Smooth muscle cell (in vitro differentiated cells): ENCODE results near the gene IRF7. TPM values are rescaled to one million over a fixed set of nuclear protein-coding genes. Genes with fewer than 3 reads are reported as not detected.

Experiments used
- DNase-seq: peaks from one replicate; lab custom pipeline; 2025; ENCODE audit not compliant: unreplicated experiment; lab: John Stamatoyannopoulos, UW
- H2AFZ ChIP-seq: fragments of 200-600 bp; sonication (generic); 2 replicates; pipeline ENCODE4 v1.6.0; 2016; ENCODE audit warnings: antibody characterized with exemption, low read depth, mild to moderate bottlenecking
- H3F3A ChIP-seq: fragments of 200-600 bp; sonication (generic); 2 replicates; pipeline ENCODE4 v1.6.0; 2017; ENCODE audit warnings: antibody characterized with exemption, low read depth
- H3K27ac ChIP-seq: fragments of 200-600 bp; sonication (generic); 2 replicates; pipeline ENCODE4 v1.5.1; 2016; ENCODE audit warnings: low read depth, mild to moderate bottlenecking
- H3K27me3 ChIP-seq: fragments of 200-600 bp; sonication (generic); 2 replicates; pipeline ENCODE4 v1.6.1; 2016; ENCODE audit warnings: low read depth, mild to moderate bottlenecking
- H3K36me3 ChIP-seq: fragments of 200-600 bp; sonication (generic); 2 replicates; pipeline ENCODE4 v1.5.1; 2016; ENCODE audit warnings: low read depth
- H3K4me1 ChIP-seq: fragments of 200-600 bp; sonication (generic); 2 replicates; pipeline ENCODE4 v1.5.1; 2016; ENCODE audit warnings: low read depth
- H3K4me2 ChIP-seq: fragments of 200-600 bp; sonication (generic); 2 replicates; pipeline ENCODE4 v1.6.0; 2016; ENCODE audit warnings: mild to moderate bottlenecking
- H3K4me3 ChIP-seq: fragments of 200-600 bp; sonication (generic); 2 replicates; pipeline ENCODE4 v1.5.1; 2016; ENCODE audit warnings: mild to moderate bottlenecking
- H3K79me2 ChIP-seq: fragments of 200-600 bp; sonication (generic); 2 replicates; pipeline ENCODE4 v1.6.0; 2016; ENCODE audit warnings: low read depth, mild to moderate bottlenecking
- H3K9ac ChIP-seq: fragments of 200-600 bp; sonication (generic); 2 replicates; pipeline ENCODE4 v1.6.0; 2016; ENCODE audit warnings: low read depth
- H3K9me3 ChIP-seq: fragments of 200-600 bp; sonication (generic); replicated peaks from 2 replicates; pipeline ENCODE4 v1.5.1; 2016; ENCODE audit warnings: low read depth
- H4K20me1 ChIP-seq: fragments of 200-600 bp; sonication (generic); 2 replicates; pipeline ENCODE4 v1.6.0; 2016; ENCODE audit warnings: low read depth
- WGBS: methylation state at CpG from one replicate; pipeline ENCODE4 v1.1.7; 2016; ENCODE audit warnings: low lambda C conversion rate; 5-methylcytosine and 5-hydroxymethylcytosine counted together
- polyA plus RNA-seq: library from polyadenylated mRNA; unstranded; fragments of >200 nt; fragmentation: Nextera tagmentation; extraction: Ambion mirVana; gene quantifications from 2 replicates; pipeline ENCODE4 v1.2.1, GENCODE V29; 2016
- total RNA-seq: library from RNA; depleted of rRNA; stranded (reverse); fragments of >200 nt; gene quantifications from 2 replicates; pipeline ENCODE4 v1.2.3, GENCODE V29; 2014
- TF ChIP-seq, protein P1 (sequence below): fragments of 200-600 bp; sonication (generic); IDR thresholded peaks from 2 replicates; pipeline ENCODE4 v1.5.1; 2017; ENCODE audit warnings: borderline replicate concordance, mild to moderate bottlenecking, antibody characterized with exemption; ENCODE audit not compliant: insufficient read depth, poor library complexity, severe bottlenecking

IRF7 gene
- total and polyA plus RNA-seq, 2 experiments from 2014 or later = 7.1 to 14.3 TPM

DNA sequence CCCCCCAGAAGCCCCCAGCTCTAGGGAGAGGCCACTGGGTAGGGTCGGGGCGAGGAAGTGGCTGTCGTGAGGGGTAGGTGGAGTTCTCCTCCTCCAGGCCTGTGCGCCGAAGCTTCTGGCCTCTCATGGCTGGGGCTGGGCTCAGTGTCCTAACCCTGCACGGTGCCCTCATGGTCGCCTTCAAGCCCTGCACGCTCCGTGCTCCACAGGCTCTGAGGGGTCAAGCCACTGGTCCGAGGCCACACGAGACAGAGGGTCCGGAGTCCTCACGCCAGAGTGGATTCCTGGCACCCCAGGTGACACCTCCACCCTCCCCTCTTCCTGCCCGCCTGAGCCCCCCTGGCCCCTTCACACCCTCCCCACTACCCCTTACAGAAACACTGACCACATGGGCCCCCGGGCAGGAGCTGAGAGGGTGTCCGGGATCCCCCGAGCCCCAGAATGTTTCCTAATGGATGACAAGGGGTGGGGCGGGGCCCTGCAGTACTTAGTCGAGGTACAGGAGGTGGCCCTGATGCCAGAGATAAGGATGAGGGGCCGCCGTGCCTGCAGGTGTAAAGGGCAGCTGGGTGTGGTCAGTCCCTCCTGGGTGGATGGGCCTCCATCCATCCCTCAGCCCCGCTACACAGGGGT, 10.0 kb upstream of the IRF7 start:
- Histone ChIP-seq H4K20me1 (peaks cover 70% of the 10 kb centered on the region), H3K79me2 (no peaks in the 10 kb centered on the region), H3K4me1 (no peaks in the 10 kb centered on the region), H3K9ac (no peak overlapping the region), H2AFZ (no peak overlapping the region), H3F3A (peaks cover 10% of the 10 kb centered on the region), H3K27me3 (no peaks in the 10 kb centered on the region), H3K27ac (no peak overlapping the region), H3K9me3 (no peaks in the 10 kb centered on the region), H3K4me3 (no peak overlapping the region), H3K4me2 (no peak overlapping the region), H3K36me3 (no peaks in the 10 kb centered on the region)
- TF ChIP-seq, protein P1, sequence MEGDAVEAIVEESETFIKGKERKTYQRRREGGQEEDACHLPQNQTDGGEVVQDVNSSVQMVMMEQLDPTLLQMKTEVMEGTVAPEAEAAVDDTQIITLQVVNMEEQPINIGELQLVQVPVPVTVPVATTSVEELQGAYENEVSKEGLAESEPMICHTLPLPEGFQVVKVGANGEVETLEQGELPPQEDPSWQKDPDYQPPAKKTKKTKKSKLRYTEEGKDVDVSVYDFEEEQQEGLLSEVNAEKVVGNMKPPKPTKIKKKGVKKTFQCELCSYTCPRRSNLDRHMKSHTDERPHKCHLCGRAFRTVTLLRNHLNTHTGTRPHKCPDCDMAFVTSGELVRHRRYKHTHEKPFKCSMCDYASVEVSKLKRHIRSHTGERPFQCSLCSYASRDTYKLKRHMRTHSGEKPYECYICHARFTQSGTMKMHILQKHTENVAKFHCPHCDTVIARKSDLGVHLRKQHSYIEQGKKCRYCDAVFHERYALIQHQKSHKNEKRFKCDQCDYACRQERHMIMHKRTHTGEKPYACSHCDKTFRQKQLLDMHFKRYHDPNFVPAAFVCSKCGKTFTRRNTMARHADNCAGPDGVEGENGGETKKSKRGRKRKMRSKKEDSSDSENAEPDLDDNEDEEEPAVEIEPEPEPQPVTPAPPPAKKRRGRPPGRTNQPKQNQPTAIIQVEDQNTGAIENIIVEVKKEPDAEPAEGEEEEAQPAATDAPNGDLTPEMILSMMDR = no peak
- DNase-seq = no peak
- WGBS = 86% methylated on average over 22 of the region's 22 CpGs

- H2AFZ ChIP-seq = no peak within 1 kb of the TSS
- no peaks in the 10 kb centered on the region for H3K4me1 ChIP-seq
- no peak for DNase-seq
- peaks cover 64% of the 10 kb centered on the region for H4K20me1 ChIP-seq
- no peak within 1 kb of the TSS for H3K9ac ChIP-seq
- H3K79me2 ChIP-seq = no peaks in the 10 kb centered on the region
- H3K27ac ChIP-seq = no peak within 1 kb of the TSS
- no peak within 1 kb of the TSS for H3K4me2 ChIP-seq
- H3F3A ChIP-seq = peaks cover 10% of the 10 kb centered on the region
- TF ChIP-seq, protein P1 = no peak
- no peaks in the 10 kb centered on the region for H3K9me3 ChIP-seq
- H3K4me3 ChIP-seq = no peak within 1 kb of the TSS
- no peaks in the 10 kb centered on the region for H3K27me3 ChIP-seq
- 96% methylated on average over 30 of the region's 33 CpGs for WGBS
- H3K36me3 ChIP-seq = no peaks in the 10 kb centered on the region
Measured at GRCh38 chr11:624705-625635, 9.2 kb upstream of the IRF7 start, which contains the start of gene CDHR5. TSS of gene CDHR5 (minus strand) at chr11:624955. CDS start at chr11:624902, 53 bp downstream.

DNA sequence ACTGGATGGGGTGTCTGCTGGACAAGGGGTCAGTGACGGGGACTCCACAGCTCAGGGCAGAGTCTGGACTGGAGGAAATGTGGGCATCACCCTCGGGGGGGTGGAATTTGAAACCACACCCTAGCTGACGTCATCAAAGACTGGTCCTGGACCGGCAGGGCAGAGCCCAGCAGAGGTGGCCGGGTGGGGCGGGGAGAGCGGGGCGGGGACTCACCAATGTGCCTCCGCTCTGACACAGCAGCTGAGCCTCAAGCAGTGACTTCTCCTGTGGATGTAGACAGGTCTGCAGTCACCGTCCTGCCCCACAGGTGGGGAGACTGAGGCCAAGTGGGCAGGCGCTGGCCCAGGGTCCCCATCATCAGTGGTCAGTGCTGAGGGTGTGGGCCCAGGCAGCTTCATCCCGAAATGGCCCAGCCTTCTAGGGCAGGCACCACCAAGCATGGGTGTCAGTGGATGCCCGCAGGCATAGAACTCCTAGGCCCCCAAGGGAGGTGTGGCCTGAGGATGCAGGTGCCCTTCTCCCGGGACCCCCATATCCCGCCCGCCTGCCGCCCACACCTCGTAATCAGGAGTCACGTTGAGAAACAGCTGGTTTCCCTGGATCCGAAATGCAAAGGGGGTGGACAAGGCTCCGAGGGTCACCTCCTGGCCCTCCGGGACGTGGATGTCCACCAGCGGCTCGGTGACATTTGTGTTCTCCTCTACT, 8.4 kb upstream of the IRF7 start:
- Histone ChIP-seq H4K20me1 (peaks cover 56% of the 10 kb centered on the region), H3K4me2 (no peak overlapping the region), H3K27me3 (no peaks in the 10 kb centered on the region), H3K4me1 (no peaks in the 10 kb centered on the region), H3K27ac (no peak overlapping the region), H3K9ac (no peak overlapping the region), H3F3A (peaks cover 10% of the 10 kb centered on the region), H3K9me3 (no peaks in the 10 kb centered on the region), H2AFZ (no peak overlapping the region), H3K4me3 (no peak overlapping the region), H3K36me3 (no peaks in the 10 kb centered on the region), H3K79me2 (no peaks in the 10 kb centered on the region)
- TF ChIP-seq, protein P1 = no peak
- DNase-seq = no peak
- WGBS = 94% methylated on average over 17 of the region's 25 CpGs
